Activated T-helper 17 cell treated with anti-CD3 and anti-CD28 coated beads, Interleukin-2, amount 50 U/mL, for 72 hours (primary cell): ENCODE results near the gene SFXN3. TPM values are rescaled to one million over a fixed set of nuclear protein-coding genes. Genes with fewer than 3 reads are reported as not detected.

ENCODE experiments used
- ATAC-seq: fragments of 150-1000 bp; cut with Tn5 transposase; replicated peaks from 2 replicates; pipeline ENCODE4 v1.10.0; 2021; ENCODE audit warnings: mild to moderate bottlenecking, moderate library complexity
- H3K27ac Mint-ChIP-seq: one replicate; pipeline ENCODE4 v1.8.0; 2022; ENCODE audit warnings: mixed read lengths
- H3K27me3 Mint-ChIP-seq: one replicate; pipeline ENCODE4 v1.8.0; 2022; ENCODE audit warnings: mixed read lengths
- H3K36me3 Mint-ChIP-seq: one replicate; pipeline ENCODE4 v1.8.0; 2022; ENCODE audit warnings: low read depth, mild to moderate bottlenecking, mixed read lengths
- H3K4me1 Mint-ChIP-seq: one replicate; pipeline ENCODE4 v1.8.0; 2022; ENCODE audit warnings: mixed read lengths
- H3K4me3 Mint-ChIP-seq: one replicate; pipeline ENCODE4 v1.8.0; 2022; ENCODE audit warnings: mild to moderate bottlenecking, mixed read lengths
- H3K9me3 Mint-ChIP-seq: one replicate; pipeline ENCODE4 v1.8.0; 2022; ENCODE audit warnings: mixed read lengths
- total RNA-seq, 2 donors: library from RNA; stranded (reverse); gene quantifications; one replicate each; pipeline ENCODE4 v1.2.3, GENCODE V29; 2022

SFXN3 gene
- total RNA-seq, 2 donors from 2014 or later: 45.9 to 150 TPM

DNA sequence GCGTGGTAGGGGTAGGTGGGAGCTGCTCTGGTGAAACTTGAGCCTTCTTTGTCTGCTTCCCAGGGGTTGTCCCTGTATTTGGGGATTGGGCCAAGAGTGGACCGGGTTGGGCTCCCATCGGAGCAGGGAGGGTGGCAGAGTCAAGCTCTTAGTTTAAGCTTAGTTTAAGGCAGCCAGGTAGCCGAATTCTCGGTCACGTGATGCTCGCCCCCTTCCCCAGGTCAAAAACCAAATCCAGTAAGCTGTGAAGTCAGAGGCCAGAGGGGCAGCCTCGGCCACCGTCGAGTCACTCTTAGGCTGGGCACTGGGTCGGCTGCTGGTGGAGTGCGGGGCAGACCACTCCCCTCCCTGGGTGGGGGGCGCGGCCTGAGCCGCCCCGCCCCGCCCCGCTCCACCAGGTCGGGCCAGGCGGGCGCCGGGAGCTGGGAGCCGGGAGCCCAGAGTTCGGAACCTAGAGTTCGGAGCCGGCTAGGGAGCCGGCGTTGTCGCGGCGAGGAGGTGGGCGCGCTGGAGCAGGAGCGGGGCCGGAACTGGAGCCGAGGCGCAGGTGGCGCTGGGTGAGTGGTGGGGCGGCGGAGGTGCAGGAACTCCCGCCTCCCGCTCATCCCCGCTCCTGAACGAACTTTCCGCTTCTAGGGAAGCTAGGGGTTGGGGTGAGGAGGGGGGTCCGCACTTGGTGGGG, 34.2 kb upstream of the SFXN3 start:
- peak; percentile 43 for ATAC-seq
- H3K4me3 Mint-ChIP-seq: peak overlapping the region; percentile 82
- peaks cover 12% of the 10 kb centered on the region for H3K4me1 Mint-ChIP-seq
- H3K27ac Mint-ChIP-seq: peak overlapping the region; percentile 79
- H3K27me3 Mint-ChIP-seq: no peaks in the 10 kb centered on the region
- H3K9me3 Mint-ChIP-seq: no peaks in the 10 kb centered on the region
- H3K36me3 Mint-ChIP-seq: peaks cover 36% of the 10 kb centered on the region

DNA sequence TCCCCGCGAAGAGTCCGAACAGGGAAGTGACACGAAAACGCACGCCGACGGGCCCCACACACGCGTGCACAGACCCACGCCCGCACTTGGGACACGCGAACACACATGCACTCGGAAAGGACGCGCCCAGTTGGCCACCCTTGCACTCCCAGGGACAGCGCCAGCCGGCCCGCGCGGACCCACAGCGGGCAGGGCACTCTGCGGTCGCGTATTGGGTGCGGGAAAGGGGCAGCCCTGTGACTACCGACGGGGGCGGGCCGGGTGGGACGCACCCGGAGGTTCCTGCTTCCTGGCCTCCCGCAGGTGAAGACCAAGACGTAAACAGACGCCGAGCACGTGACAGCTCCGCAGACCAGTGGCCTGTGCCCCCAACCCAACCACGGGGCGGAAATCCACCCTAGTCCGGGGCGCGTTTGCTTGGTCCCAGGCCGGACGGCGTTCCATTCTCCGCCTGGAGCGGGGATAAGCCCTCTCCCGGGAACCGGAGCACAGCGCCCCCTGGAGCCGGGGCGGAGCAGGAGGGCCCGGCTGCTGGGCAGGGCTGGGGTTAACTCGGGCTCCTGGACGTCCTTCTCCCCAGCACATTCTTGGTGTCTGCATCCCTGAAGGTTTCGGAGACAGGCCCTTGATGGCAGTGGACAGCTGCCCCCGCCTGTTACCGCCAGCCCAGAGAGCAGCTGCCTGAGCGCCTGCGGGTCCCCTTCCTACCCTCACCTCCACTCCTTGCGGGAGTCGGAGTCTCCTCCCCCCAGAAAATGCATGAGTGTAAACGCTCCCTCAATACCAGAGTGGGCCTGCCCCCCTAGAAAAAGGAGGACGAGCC, 33.5 kb upstream of the SFXN3 start:
- Mint-ChIP-seq H3K4me3 (peak overlapping the region; percentile 82), H3K9me3 (no peaks in the 10 kb centered on the region), H3K27ac (peak overlapping the region; percentile 75), H3K4me1 (peaks cover 12% of the 10 kb centered on the region), H3K27me3 (no peaks in the 10 kb centered on the region), H3K36me3 (peaks cover 32% of the 10 kb centered on the region)
- ATAC-seq: peak; percentile 65

DNA sequence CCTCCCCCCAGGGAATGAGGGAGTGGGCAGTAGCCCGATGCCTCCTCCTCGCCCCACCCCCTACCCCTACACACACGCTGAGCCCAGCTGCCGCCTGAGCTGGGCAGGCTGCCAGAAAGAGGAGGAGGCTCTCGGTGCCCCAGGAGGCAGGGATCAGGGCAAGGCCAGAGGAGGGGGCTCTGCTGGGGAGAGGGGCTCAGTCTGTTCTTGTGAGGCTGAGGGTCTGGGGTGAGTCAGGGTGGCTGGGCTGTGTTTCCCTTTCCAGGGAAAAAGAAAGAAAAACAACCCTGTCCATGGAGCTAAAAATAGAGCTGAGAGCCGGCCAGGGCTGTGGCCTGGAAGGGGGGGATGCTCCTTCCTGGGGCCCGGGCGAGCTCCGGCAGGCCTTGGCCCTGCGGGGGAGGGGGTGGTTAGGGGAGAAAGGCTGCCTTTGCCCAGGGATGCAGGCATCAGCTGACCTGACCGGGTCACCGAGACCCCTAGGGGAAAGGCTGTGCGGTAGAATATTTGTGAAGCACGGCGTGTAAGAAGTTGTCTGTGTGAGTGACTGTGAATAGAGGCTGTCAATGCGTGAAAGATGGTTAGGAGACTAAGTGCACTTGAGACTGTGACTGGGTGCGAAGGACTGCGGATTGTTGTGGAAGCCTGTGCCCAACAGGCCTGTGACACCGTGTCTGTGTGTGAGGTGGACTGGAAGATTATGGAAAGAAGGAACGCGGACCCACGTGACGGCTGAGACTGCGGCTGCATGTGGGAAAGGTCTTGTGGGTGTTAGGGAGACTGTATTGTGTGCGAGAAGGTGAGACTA, 32.6 kb upstream of the SFXN3 start:
- peaks cover 12% of the 10 kb centered on the region for H3K4me1 Mint-ChIP-seq
- H3K4me3 Mint-ChIP-seq: peak overlapping the region; percentile 82
- peaks cover 23% of the 10 kb centered on the region for H3K36me3 Mint-ChIP-seq
- no peaks in the 10 kb centered on the region for H3K27me3 Mint-ChIP-seq
- H3K9me3 Mint-ChIP-seq: no peaks in the 10 kb centered on the region
- peak; percentile 51 for ATAC-seq
- H3K27ac Mint-ChIP-seq: peak overlapping the region; percentile 75

DNA sequence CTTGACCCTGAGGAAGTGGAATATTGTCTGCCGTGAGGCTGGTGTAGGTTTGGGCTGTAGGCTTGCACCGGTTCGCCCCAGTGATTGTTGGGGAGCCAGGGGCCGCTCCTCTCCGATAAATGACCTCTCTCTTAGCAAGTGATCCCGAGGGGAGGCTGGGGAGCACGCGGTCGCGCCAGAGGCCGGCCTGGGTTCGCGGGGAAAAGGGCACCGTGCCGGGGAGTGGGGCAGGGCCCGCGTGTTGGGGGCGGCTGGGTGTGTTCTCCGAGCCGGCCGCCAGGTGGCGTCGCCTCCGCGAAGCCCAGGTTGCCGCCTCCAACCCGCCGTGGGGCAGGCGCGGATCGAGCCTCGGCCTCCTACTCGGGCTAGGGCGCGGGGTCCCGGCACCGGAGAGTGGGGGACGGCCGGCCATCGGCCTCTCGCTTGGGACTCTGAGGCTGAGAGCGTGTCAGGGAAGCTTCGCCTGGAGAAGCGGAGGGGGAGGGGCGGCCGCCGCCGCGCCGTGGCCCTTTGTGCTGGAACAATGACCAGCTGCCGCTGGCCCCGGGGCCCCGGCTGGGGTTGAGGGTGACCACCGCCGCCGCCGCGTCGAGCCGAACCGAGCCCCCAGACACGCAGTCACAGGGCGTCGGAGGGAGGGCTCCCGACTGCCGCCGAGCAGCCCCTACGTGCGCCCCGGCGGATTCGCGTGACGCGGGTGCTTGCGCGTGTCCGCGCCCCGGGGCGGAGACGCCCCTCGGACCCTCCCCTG, 31.9 kb upstream of the SFXN3 start:
- Mint-ChIP-seq H3K4me1 (peaks cover 12% of the 10 kb centered on the region), H3K4me3 (peak overlapping the region; percentile 82), H3K36me3 (peaks cover 16% of the 10 kb centered on the region), H3K9me3 (no peaks in the 10 kb centered on the region), H3K27me3 (no peaks in the 10 kb centered on the region), H3K27ac (peak overlapping the region; percentile 75)
- ATAC-seq: peak; percentile 70

DNA sequence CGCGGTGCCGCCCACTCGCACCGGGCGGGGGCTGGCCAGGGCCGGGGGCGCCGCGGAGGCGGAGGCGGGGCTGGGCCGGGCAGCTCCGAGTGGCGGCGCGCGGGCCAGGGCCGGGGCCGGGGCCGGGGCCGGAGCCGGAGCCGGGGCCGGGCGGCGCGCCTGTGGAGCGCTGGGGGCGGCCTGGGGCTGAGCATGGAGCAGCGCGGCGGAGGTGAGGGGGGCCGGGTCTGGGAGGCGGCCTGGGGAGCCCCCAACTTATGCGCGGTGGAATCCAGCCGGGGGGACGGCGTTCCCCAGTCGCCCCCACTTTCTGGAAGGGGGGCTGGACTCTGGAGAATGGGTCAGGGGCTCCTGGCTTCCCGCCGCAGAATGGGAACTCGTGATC, 31.3 kb upstream of the SFXN3 start, which contains the start of gene LZTS2:
TSS of gene LZTS2 (plus strand) at position 67 of the 385 bp plus-strand sequence. CDS start 2,731 bp downstream, outside the sequence.
- Mint-ChIP-seq H3K27ac (peak within 1 kb of the TSS; percentile 75), H3K36me3 (peaks cover 10% of the 10 kb centered on the region), H3K9me3 (no peaks in the 10 kb centered on the region), H3K4me3 (peak within 1 kb of the TSS; percentile 82), H3K4me1 (peaks cover 12% of the 10 kb centered on the region), H3K27me3 (no peaks in the 10 kb centered on the region)
- ATAC-seq: no peak

DNA sequence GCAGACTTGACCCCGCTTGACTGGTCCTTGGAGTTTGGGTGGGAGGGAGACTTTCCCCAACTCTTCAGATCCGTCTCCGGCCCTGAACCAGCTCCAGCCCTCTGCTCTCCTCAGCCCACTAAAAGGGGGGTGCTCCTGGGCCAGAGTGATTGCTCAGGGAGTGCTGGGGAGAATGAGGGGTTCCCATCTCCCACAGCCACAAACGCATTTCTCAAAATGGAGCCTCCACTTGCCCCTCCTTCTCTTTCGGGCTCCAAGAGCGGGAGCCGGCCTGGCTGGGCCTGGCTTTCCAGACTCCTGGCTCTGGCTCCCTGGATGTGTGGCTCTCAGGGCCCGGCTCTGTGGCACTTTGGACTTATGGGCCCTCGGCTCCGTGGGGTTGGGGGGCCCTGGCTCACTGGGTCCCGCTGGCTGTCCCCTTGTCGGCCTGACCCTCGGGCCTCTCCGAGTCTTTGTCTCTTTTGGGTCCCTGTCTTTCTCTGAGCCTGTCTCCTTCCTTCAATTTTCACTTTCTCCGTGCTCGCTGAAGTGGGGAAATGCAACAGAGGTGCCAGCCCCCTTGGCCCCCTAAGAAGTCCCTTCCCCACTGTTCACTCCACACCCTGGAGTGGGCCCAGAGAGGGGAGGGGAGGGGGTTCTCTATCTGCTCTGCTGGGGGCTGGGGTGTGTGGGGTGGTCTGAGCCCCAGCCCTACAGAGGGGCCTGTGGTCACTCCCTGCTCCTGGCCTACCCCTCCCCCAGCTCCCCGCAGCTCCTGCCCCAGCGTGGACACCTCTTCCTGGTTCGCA, 30.7 kb upstream of the SFXN3 start:
- peak overlapping the region; percentile 59 for H3K27ac Mint-ChIP-seq
- peak overlapping the region; percentile 61 for H3K4me3 Mint-ChIP-seq
- peaks cover 6% of the 10 kb centered on the region for H3K36me3 Mint-ChIP-seq
- no peaks in the 10 kb centered on the region for H3K27me3 Mint-ChIP-seq
- no peaks in the 10 kb centered on the region for H3K9me3 Mint-ChIP-seq
- peaks cover 12% of the 10 kb centered on the region for H3K4me1 Mint-ChIP-seq
- ATAC-seq: no peak

DNA sequence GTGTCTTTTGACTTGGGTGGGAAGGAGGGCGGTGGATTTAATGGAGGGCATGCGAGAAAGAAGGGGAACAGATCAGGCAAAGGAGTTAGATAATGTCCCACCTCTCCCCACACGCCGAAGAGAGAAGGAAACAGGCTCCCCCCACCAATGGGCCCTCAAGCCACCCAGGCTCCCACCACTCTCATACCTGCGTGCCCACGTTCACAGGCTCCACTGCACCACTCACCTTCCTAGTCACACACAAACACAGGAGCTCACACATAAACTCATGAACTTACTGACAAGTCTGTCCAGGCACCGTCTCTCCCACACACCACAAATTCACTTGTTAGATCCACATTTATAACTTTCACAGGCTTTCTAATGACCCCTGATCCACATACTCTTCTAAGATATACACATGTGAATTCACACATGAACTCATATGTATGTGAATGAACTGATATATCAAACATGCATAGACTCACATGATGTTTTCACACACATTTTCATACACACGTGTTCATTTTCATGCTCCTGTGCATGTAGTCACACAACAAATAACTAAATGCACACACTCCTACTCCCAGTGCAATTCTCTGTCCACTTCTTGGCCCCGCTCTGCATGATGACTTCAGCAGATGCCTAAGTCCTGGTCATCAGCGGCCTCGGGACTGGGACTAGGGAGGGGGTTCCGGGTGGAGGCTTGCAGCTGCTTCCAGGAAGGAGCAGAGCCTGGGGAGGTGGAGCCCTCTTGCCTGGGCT, 29.9 kb upstream of the SFXN3 start:
- H3K27me3 Mint-ChIP-seq: no peaks in the 10 kb centered on the region
- H3K4me3 Mint-ChIP-seq: peak overlapping the region; percentile 61
- no peaks in the 10 kb centered on the region for H3K9me3 Mint-ChIP-seq
- peaks cover 6% of the 10 kb centered on the region for H3K36me3 Mint-ChIP-seq
- no peak for ATAC-seq
- peaks cover 12% of the 10 kb centered on the region for H3K4me1 Mint-ChIP-seq
- peak overlapping the region; percentile 59 for H3K27ac Mint-ChIP-seq

DNA sequence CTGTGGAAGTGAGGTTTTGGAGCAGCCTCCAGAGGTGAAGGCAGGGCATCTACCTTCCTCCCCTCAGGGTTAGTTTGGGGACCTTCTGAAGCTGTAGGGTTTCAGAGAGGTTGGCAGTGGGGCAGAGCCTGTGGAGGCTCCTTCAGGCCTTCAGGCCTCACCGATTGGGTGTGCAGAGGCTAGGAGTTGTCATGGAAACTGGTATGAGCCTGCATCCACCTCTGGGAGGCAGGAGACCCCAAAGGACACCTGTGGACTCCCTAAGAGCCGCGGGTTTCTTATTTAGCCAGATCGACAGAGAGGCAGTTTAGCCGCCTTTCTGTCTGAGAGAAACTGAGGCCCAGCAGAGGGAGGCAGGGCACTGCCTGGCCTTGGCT, 29.4 kb upstream of the SFXN3 start:
- H3K27ac Mint-ChIP-seq: no peak overlapping the region
- ATAC-seq: no peak

DNA sequence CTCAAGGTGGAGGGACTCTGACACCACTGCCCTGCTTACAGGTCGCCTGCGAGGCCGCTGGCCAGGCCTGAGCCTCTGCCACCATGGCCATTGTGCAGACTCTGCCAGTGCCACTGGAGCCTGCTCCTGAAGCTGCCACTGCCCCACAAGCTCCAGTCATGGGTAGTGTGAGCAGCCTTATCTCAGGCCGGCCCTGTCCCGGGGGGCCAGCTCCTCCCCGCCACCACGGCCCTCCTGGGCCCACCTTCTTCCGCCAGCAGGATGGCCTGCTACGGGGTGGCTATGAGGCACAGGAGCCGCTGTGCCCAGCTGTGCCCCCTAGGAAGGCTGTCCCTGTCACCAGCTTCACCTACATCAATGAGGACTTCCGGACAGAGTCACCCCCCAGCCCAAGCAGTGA, 28.6 kb upstream of the SFXN3 start:
- Mint-ChIP-seq H3K27me3 (no peaks in the 10 kb centered on the region), H3K9me3 (no peaks in the 10 kb centered on the region), H3K27ac (no peak overlapping the region), H3K4me3 (no peak overlapping the region), H3K36me3 (peaks cover 6% of the 10 kb centered on the region), H3K4me1 (peaks cover 12% of the 10 kb centered on the region)
- no peak for ATAC-seq

More for the DNA sequence above, 29.4 kb upstream of the SFXN3 start:
- H3K27me3 Mint-ChIP-seq: no peaks in the 10 kb centered on the region
- H3K4me3 Mint-ChIP-seq: no peak overlapping the region
- no peaks in the 10 kb centered on the region for H3K9me3 Mint-ChIP-seq
- peaks cover 12% of the 10 kb centered on the region for H3K4me1 Mint-ChIP-seq
- peaks cover 6% of the 10 kb centered on the region for H3K36me3 Mint-ChIP-seq

DNA sequence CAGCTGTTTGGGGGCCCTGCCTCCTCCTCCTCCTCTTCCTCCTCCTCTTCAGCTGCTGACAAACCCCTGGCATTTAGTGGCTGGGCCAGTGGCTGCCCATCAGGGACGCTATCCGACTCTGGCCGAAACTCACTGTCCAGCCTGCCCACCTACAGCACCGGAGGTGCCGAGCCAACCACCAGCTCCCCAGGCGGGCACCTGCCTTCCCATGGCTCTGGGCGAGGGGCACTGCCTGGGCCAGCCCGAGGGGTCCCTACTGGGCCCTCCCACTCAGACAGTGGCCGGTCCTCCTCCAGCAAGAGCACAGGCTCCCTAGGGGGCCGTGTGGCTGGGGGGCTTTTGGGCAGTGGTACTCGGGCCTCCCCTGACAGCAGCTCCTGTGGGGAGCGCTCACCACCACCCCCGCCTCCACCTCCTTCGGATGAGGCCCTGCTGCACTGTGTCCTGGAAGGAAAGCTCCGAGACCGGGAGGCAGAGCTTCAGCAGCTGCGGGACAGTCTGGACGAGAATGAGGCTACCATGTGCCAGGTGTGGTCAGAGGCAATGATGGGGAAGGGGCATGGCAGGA, 27.3 kb upstream of the SFXN3 start:
- Mint-ChIP-seq H3K4me1 (peaks cover 7% of the 10 kb centered on the region), H3K36me3 (peaks cover 2% of the 10 kb centered on the region), H3K27ac (no peak overlapping the region), H3K9me3 (no peaks in the 10 kb centered on the region), H3K4me3 (no peak overlapping the region), H3K27me3 (no peaks in the 10 kb centered on the region)
- ATAC-seq: no peak

DNA sequence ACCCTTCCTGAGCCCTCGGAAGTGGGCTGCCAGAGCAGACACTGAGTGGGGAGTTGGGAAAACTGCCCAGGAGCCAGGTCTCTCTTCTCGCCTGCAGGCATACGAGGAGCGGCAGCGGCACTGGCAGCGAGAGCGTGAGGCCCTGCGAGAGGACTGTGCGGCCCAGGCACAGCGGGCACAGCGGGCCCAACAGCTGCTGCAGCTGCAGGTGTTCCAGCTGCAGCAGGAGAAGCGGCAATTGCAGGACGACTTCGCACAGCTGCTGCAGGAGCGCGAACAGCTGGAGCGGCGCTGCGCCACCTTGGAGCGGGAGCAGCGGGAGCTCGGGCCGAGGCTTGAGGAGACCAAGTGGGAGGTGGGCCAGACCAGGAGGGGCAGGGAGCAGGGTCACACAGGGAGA, 25.7 kb upstream of the SFXN3 start:
- no peak overlapping the region for H3K27ac Mint-ChIP-seq
- H3K36me3 Mint-ChIP-seq: no peaks in the 10 kb centered on the region
- no peaks in the 10 kb centered on the region for H3K9me3 Mint-ChIP-seq
- no peak overlapping the region for H3K4me3 Mint-ChIP-seq
- H3K4me1 Mint-ChIP-seq: peaks cover 6% of the 10 kb centered on the region
- ATAC-seq: no peak
- no peaks in the 10 kb centered on the region for H3K27me3 Mint-ChIP-seq

DNA sequence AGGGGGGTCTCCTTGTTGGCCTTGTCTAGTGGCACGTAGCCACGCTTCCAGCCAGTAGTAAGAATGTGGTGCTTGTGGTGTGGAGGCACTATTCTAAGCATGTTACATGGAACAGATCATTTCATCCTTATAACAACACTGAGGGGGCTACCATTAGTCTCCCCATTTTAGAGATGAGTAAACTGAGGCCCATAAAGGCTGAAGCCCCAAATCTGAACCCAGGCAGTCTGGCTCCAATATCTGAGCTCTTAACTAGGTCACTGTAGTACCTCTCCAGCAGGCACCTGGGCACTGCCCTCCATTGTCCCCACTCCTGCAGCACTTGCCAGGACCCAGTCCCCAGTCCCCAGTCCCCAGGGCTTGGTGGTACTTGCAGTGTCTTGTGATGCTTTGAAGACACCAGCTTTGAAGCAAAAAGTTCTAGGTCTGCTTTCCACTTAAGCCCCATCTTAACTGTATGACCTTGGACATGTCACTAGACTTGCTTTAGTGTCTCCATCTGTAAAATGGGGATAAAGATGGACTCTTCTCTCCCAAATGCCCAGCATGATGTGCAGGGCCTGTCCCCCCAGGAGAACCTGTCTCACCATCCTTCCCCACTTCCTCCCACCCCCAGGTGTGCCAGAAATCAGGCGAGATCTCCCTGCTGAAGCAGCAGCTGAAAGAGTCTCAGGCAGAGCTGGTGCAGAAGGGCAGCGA, 25.0 kb upstream of the SFXN3 start:
- Mint-ChIP-seq H3K9me3 (no peaks in the 10 kb centered on the region), H3K4me1 (peaks cover 3% of the 10 kb centered on the region), H3K27ac (no peak overlapping the region)

More for the DNA sequence above, 25.0 kb upstream of the SFXN3 start:
- Mint-ChIP-seq H3K4me3 (no peak overlapping the region), H3K27me3 (no peaks in the 10 kb centered on the region), H3K36me3 (no peaks in the 10 kb centered on the region)
- no peak for ATAC-seq
